Measurements from ENCODE around the gene PFKL.

The PFKL gene

GRCh38 chr21:44353191-44353970, 53.5 kb downstream of the PFKL start, which contains the start of gene TRPM2:
Gene TRPM2, plus strand, starts transcription at chr21:44353621. Its CDS starts 80 bp downstream, at chr21:44353701.
- DNase-seq (peak; percentile 83), ATAC-seq (ENCODE audit: insufficient read depth, low read depth) (peak; percentile 85)
- Histone ChIP-seq H2AFZ (ENCODE audit: low read depth, low read length) (peak within 1 kb of the TSS; percentile 36; the same call in 1 of the 2 replicates), H3K4me3 (ENCODE audit: low read depth in 1 of 2, low read length in 2 of 2) (peak within 1 kb of the TSS in 1 of 2 experiments; percentile 27; a peak in 2 of 4 replicates), H3K9ac (ENCODE audit: low read depth, low read length) (peak within 1 kb of the TSS; percentile 28), H3K36me3 (ENCODE audit: insufficient read depth, low read length) (no peaks in the 10 kb centered on the region), H3K79me2 (ENCODE audit: insufficient read depth, low read length) (no peaks in the 10 kb centered on the region), H3K9me3 (ENCODE audit: insufficient read depth, low read length, severe bottlenecking) (no peaks in the 10 kb centered on the region), H3K27me3 (ENCODE audit: insufficient read depth, low read length, poor library complexity) (no peaks in the 10 kb centered on the region), H3K4me1 (ENCODE audit: insufficient read depth, low read length) (peaks cover 45% of the 10 kb centered on the region), H4K20me1 (ENCODE audit: insufficient read depth, low read length) (no peaks in the 10 kb centered on the region), H3K4me2 (ENCODE audit: insufficient read depth, low read length) (peak within 1 kb of the TSS; percentile 48), H3K27ac (ENCODE audit: low read length) (peak within 1 kb of the TSS; percentile 77)
- no peak for TF ChIP-seq EZH2 (IDR thresholded peaks at IDR 0.05; ENCODE audit: borderline replicate concordance, low read depth, low read length, severe bottlenecking)
- no peak for TF ChIP-seq CTCF (IDR thresholded peaks at IDR 0.05; ENCODE audit: borderline replicate concordance, extremely low read depth, low read length, poor library complexity, severe bottlenecking)

GRCh38 chr21:44354001-44354405, 54.1 kb downstream of the PFKL start:
- peak overlapping the region; percentile 48; the same call in 1 of the 2 replicates for H3K4me2 ChIP-seq (ENCODE audit: insufficient read depth, low read length)
- no peaks in the 10 kb centered on the region for H3K79me2 ChIP-seq (ENCODE audit: insufficient read depth, low read length)
- ATAC-seq (ENCODE audit: insufficient read depth, low read depth) (no peak), DNase-seq (no peak)
- peak overlapping the region; percentile 36; the same call in 1 of the 2 replicates for H2AFZ ChIP-seq (ENCODE audit: low read depth, low read length)
- peak overlapping the region; percentile 28 for H3K9ac ChIP-seq (ENCODE audit: low read depth, low read length)
- H3K36me3 ChIP-seq (ENCODE audit: insufficient read depth, low read length) = no peaks in the 10 kb centered on the region
- H3K4me1 ChIP-seq (ENCODE audit: insufficient read depth, low read length) = peaks cover 45% of the 10 kb centered on the region
- TF ChIP-seq CTCF (IDR thresholded peaks at IDR 0.05; ENCODE audit: borderline replicate concordance, extremely low read depth, low read length, poor library complexity, severe bottlenecking) (no peak), EZH2 (IDR thresholded peaks at IDR 0.05; ENCODE audit: borderline replicate concordance, low read depth, low read length, severe bottlenecking) (no peak)
- H3K4me3 ChIP-seq (ENCODE audit: low read depth in 1 of 2, low read length in 2 of 2) = no peak overlapping the region
- H3K27me3 ChIP-seq (ENCODE audit: insufficient read depth, low read length, poor library complexity) = no peaks in the 10 kb centered on the region
- H3K27ac ChIP-seq (ENCODE audit: low read length) = peak overlapping the region; percentile 77
- H4K20me1 ChIP-seq (ENCODE audit: insufficient read depth, low read length) = no peaks in the 10 kb centered on the region
- H3K9me3 ChIP-seq (ENCODE audit: insufficient read depth, low read length, severe bottlenecking) = no peaks in the 10 kb centered on the region

GRCh38 chr21:44354775-44355771, 55.2 kb downstream of the PFKL start:
- no peak overlapping the region for H3K9ac ChIP-seq (ENCODE audit: low read depth, low read length)
- 0 out of 4 replicates have a peak overlapping the region, but pooled peaks of 1 of the 2 experiments have one; percentile 8 for H3K4me3 ChIP-seq (ENCODE audit: low read depth in 1 of 2, low read length in 2 of 2)
- H2AFZ ChIP-seq (ENCODE audit: low read depth, low read length) = peak overlapping the region; percentile 47; the same call in 1 of the 2 replicates
- DNase-seq (peak; percentile 81), ATAC-seq (ENCODE audit: insufficient read depth, low read depth) (peak; percentile 76)
- peak overlapping the region; percentile 77 for H3K27ac ChIP-seq (ENCODE audit: low read length)
- TF ChIP-seq CTCF (IDR thresholded peaks at IDR 0.05; ENCODE audit: borderline replicate concordance, extremely low read depth, low read length, poor library complexity, severe bottlenecking) = no peak
- no peak for TF ChIP-seq EZH2 (IDR thresholded peaks at IDR 0.05; ENCODE audit: borderline replicate concordance, low read depth, low read length, severe bottlenecking)
- peaks cover 45% of the 10 kb centered on the region for H3K4me1 ChIP-seq (ENCODE audit: insufficient read depth, low read length)
- H3K79me2 ChIP-seq (ENCODE audit: insufficient read depth, low read length) = no peaks in the 10 kb centered on the region
- H3K9me3 ChIP-seq (ENCODE audit: insufficient read depth, low read length, severe bottlenecking) = no peaks in the 10 kb centered on the region
- H4K20me1 ChIP-seq (ENCODE audit: insufficient read depth, low read length) = no peaks in the 10 kb centered on the region
- no peaks in the 10 kb centered on the region for H3K27me3 ChIP-seq (ENCODE audit: insufficient read depth, low read length, poor library complexity)
- H3K36me3 ChIP-seq (ENCODE audit: insufficient read depth, low read length) = no peaks in the 10 kb centered on the region
- H3K4me2 ChIP-seq (ENCODE audit: insufficient read depth, low read length) = peak overlapping the region; percentile 36; the same call in 1 of the 2 replicates
